AG04450 (cell line): Measurements from ENCODE around the gene PAX2. TPM values are rescaled to one million over a fixed set of nuclear protein-coding genes. Genes with fewer than 3 reads are reported as not detected.
"Not testable (repeated sequence)": the region's sequence is repeated elsewhere in the genome, so short reads cannot be mapped to it uniquely, and the experiment has no call there.

Experiments
- CTCF ChIA-PET: fragments of 300-600, 350-600 bp; formaldehyde crosslinking; extraction: SDS; loops from one replicate; lab custom pipeline; 2022; ENCODE audit warnings: antibody characterized with exemption, inconsistent platforms; lab: Charles Lee
- POLR2A ChIA-PET: fragments of 350-600 bp; formaldehyde crosslinking; extraction: SDS; loops from one replicate; lab custom pipeline; 2021; ENCODE audit warnings: antibody characterized with exemption, inconsistent platforms; lab: Yijun Ruan, JAX
- DNase-seq: peaks from one replicate; pipeline ENCODE4 v3.0.0-alpha.2; 2011; ENCODE audit warnings: low read depth, low spot score
- H3K27ac ChIP-seq: one replicate; pipeline ENCODE4 v1.5.1; 2012; ENCODE audit warnings: low read depth, low read length, control low read depth
- H3K27me3 ChIP-seq: one replicate; pipeline ENCODE4 v1.6.0; 2012; ENCODE audit warnings: low read length; ENCODE audit not compliant: control insufficient read depth, insufficient read depth
- H3K4me3 ChIP-seq: 2 replicates; pipeline ENCODE4 v1.5.1; 2011; ENCODE audit warnings: mild to moderate bottlenecking, low read depth, low read length, control low read depth
- H3K9me3 ChIP-seq: 2 replicates; pipeline ENCODE4 v1.5.1; 2012; ENCODE audit warnings: low read length; ENCODE audit not compliant: control insufficient read depth, insufficient read depth
- CTCF ChIP-seq: IDR thresholded peaks from 2 replicates; pipeline ENCODE4 v1.5.1; 2011; ENCODE audit warnings: low read depth, low read length, control low read depth, inconsistent platforms
- polyA minus RNA-seq: library from RNA; depleted of rRNA, polyadenylated mRNA; stranded (reverse); fragments of >200 nt; gene quantifications from 2 replicates; pipeline ENCODE4 v1.2.3, GENCODE V29; 2011; rRNA and poly(A)+ RNA removed
- polyA plus RNA-seq: library from polyadenylated mRNA; depleted of rRNA; stranded (reverse); fragments of >200 nt; gene quantifications from 2 replicates; pipeline ENCODE4 v1.2.3, GENCODE V29; 2011; rRNA removed

PAX2 gene
- not detected in 2 replicates for polyA plus RNA-seq
- polyA minus RNA-seq = not detected in 2 replicates

GRCh38 chr10:100744987-100745881 lies at the start of gene PAX2:
Gene PAX2, plus strand, starts transcription at chr10:100745582. Its CDS starts 679 bp downstream, at chr10:100746261.
- no peaks in the 10 kb centered on the region; the same call in 1 of the 2 replicates for H3K9me3 ChIP-seq
- H3K27me3 ChIP-seq = peaks cover 94% of the 10 kb centered on the region
- no peak for TF ChIP-seq CTCF
- ChIA-PET POLR2A (no interaction called here), CTCF (no interaction called here)
- no peak within 1 kb of the TSS for H3K27ac ChIP-seq
- H3K4me3 ChIP-seq = 0 out of 2 replicates have a peak within 1 kb of the TSS, but pooled peaks have one; percentile 7
- no peak for DNase-seq

- no peak overlapping the region for H3K4me3 ChIP-seq
- no peak for DNase-seq
- H3K27me3 ChIP-seq = peaks cover 9% of the 10 kb centered on the region
- H3K9me3 ChIP-seq = no peaks in the 10 kb centered on the region
- ChIA-PET POLR2A (no interaction called here), CTCF (no interaction called here)
- no peak for TF ChIP-seq CTCF
- H3K27ac ChIP-seq = no peak overlapping the region
These were observed 48.9 kb upstream of the PAX2 start for GRCh38 chr10:100696477-100696901.

- Histone ChIP-seq H3K27me3 (peaks cover 7% of the 10 kb centered on the region), H3K27ac (no peak overlapping the region), H3K9me3 (no peaks in the 10 kb centered on the region), H3K4me3 (no peak overlapping the region)
- POLR2A ChIA-PET = no interaction called here
- no peak for TF ChIP-seq CTCF
- CTCF ChIA-PET = no interaction called here
- DNase-seq = no peak
These were observed 48.3 kb upstream of the PAX2 start for GRCh38 chr10:100697070-100697469.

GRCh38 chr10:100697631-100698030 lies 47.8 kb upstream of the PAX2 start:
- ChIA-PET POLR2A (no interaction called here), CTCF (no interaction called here)
- Histone ChIP-seq H3K27me3 (peaks cover 6% of the 10 kb centered on the region), H3K9me3 (no peaks in the 10 kb centered on the region), H3K4me3 (no peak overlapping the region), H3K27ac (no peak overlapping the region)
- DNase-seq = no peak
- no peak for TF ChIP-seq CTCF

GRCh38 chr10:100701704-100702103 lies 43.7 kb upstream of the PAX2 start:
- H3K27me3 ChIP-seq, H3K9me3 ChIP-seq, H3K27ac ChIP-seq, POLR2A ChIA-PET, H3K4me3 ChIP-seq, DNase-seq, CTCF ChIA-PET: not testable (repeated sequence)
